ENCODE measurements around the gene WDR33.
"Not testable (repeated sequence)": the region's sequence is repeated elsewhere in the genome, so short reads cannot be mapped to it uniquely, and the experiment has no call there.

WDR33 gene

DNA sequence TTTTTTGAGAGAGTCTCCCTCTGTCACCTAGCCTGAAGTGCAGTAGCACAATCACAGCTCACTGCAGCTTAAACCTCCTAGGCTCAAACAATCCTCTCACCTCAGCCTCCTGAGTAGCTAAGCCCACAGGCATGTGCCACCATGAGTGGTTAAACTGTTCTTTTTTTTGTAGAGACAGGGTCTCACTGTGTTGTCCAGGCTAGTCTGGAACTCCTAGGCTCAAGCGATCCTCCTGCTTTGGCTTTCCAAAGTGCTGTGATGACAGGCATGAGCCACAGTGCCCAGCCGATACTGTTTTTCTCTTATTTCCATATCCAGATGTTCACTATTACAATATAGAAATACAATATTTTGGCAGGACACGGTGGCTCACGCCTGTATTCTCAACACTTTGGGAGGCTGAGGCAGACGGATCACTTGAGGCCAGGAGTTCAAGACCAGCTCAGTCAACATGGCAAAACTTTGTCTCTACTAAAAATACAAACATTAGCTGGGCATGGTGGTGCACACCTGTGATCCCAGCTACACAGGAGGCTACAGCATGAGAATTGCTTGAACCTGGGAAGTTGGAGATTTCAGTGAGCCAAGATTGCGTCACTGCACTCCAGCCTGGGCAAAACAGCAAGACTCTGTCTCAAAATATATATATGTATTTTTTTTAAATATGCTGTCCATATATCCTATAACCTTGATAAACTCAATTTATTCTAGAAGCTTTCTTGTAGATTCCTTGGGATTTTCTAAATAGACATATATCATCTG lies 24.7 kb downstream of the WDR33 start:
- H3K36me3 Mint-ChIP-seq = peaks cover 3% of the 10 kb centered on the region
- H3K27me3 Mint-ChIP-seq = no peaks in the 10 kb centered on the region
- no peaks in the 10 kb centered on the region for H3K9me3 Mint-ChIP-seq
- no peak overlapping the region for H3K4me3 Mint-ChIP-seq
- peaks cover 35% of the 10 kb centered on the region for H3K4me1 Mint-ChIP-seq
- H3K27ac Mint-ChIP-seq = peak overlapping the region; percentile 30

DNA sequence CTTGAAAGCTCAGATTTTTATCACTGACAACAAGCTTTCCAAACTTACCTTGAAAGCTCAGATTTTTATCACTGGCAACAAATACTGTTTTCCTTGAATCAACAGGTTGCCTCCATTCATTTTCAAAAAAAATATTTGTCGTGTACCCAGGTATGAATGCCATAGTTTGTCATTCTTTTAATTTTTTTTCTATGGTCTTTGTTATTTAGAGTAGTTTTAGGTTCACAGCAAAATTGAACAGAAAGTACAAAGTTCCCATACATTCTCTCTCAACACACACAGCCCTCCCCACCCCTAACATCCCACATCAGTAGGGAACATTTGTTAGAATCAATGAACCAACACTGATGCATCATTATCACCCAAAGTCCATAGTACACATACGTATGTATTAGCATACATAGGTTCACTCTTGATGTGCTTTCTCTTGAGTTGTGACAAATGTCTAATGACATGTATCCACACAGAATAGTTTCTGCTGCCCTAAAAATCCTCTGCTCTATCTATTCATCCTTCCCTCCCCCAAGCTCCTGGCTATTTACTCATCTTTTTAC lies 25.9 kb downstream of the WDR33 start:
- no peak overlapping the region for H3K4me3 Mint-ChIP-seq

DNA sequence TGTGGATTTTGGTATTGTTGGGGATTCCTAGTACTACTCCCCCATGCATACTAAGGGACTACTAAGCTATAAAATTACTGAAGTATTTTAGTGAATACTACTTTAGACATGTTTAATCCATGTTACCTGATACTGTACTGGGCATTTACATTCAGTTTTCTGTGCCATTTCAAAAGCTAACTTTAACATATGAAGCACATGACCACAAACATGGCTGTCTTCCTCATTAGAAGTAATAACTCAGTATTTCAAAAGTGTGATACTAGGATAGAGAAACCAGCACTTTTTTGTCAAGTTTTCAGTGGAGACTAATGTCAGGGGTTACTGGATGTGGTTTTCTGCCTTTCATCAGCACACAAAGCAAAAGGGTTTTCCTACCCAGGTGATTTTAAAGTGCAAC lies 27.9 kb downstream of the WDR33 start:
- Mint-ChIP-seq H3K4me3 (no peak overlapping the region), H3K4me1 (peaks cover 49% of the 10 kb centered on the region), H3K9me3 (no peaks in the 10 kb centered on the region), H3K27me3 (no peaks in the 10 kb centered on the region), H3K27ac (no peak overlapping the region), H3K36me3 (peaks cover 4% of the 10 kb centered on the region)

More for the DNA sequence above, 25.9 kb downstream of the WDR33 start:
- Mint-ChIP-seq H3K4me1 (peaks cover 34% of the 10 kb centered on the region), H3K27ac (peak overlapping the region; percentile 18), H3K9me3 (no peaks in the 10 kb centered on the region), H3K27me3 (no peaks in the 10 kb centered on the region), H3K36me3 (peaks cover 2% of the 10 kb centered on the region)

DNA sequence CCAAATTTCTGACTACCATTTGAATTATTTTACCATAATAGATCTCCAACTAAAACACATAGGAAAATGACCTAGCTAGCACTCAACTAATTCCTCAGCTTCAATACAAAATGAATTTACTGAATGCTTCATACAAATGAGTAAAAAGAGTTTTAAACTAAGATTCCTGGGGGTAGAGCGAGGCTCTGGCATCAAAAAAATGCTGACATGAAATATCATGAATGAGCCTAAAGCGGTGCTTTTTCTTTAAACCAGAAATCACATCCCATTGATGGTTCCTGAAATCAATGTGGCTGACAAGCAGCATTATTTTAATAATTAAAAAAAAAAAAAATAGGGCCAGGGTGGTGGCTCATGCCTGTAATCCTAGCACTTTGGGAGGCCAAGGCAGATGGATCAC lies 32.1 kb downstream of the WDR33 start:
- Mint-ChIP-seq H3K36me3 (peaks cover 1% of the 10 kb centered on the region), H3K27ac (no peak overlapping the region), H3K4me1 (peaks cover 58% of the 10 kb centered on the region), H3K4me3 (no peak overlapping the region), H3K9me3 (no peaks in the 10 kb centered on the region), H3K27me3 (no peaks in the 10 kb centered on the region)

DNA sequence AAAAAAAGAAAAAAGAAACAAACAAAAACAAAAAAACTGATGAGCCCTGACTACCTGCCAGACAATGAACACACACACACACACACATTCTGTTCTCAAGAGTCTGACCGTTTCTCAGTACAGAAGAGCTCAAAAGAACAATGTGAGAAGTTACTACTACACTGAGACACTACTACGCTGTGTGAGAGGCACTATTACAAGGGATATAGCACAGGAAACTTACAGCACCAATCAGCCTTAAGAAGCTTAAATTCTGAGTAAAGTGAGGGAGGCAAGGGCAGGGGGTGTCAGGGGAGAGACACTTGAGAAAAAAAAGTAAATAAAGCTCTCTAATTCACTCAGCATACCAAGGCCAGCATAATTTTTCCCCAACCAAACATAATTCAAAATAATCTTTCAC lies 32.5 kb downstream of the WDR33 start:
- Mint-ChIP-seq H3K9me3 (no peaks in the 10 kb centered on the region), H3K4me3 (no peak overlapping the region), H3K27me3 (no peaks in the 10 kb centered on the region), H3K27ac (no peak overlapping the region), H3K4me1 (peaks cover 57% of the 10 kb centered on the region), H3K36me3 (peaks cover 1% of the 10 kb centered on the region)

DNA sequence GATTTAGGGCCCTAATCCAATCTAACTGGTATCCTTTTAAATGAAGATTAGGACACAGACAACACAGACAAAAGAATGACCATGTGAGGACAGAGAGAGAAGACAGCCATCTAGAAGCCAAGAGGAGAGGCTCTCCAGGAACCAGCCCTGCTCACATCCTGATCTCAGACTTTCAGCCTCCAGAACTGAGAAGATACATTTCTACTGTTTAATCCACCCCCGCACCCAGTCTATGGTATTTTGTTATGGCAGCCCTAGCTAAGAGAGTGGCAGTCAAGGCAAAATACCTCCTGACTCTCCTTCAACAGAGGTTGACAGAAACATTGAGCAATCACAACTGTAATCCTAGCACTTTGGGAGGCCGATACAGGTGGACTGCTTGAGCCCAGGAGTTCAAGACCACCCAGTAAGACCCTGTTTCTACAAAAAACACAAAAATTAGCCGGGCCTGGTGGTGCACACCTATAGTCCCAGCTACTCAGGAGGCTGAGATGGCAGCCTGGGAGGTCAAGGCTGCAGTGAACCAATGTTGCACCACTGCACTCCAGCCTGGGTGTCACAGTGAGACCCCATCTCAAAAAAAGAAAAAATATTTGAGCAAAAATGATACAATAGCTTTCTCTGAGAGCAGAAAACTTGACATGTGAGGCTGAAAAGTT lies 34.7 kb downstream of the WDR33 start:
- no peaks in the 10 kb centered on the region for H3K9me3 Mint-ChIP-seq
- H3K27ac Mint-ChIP-seq = peak overlapping the region; percentile 79
- peaks cover 50% of the 10 kb centered on the region for H3K4me1 Mint-ChIP-seq
- no peak overlapping the region for H3K4me3 Mint-ChIP-seq
- no peaks in the 10 kb centered on the region for H3K27me3 Mint-ChIP-seq
- H3K36me3 Mint-ChIP-seq = peaks cover 1% of the 10 kb centered on the region

DNA sequence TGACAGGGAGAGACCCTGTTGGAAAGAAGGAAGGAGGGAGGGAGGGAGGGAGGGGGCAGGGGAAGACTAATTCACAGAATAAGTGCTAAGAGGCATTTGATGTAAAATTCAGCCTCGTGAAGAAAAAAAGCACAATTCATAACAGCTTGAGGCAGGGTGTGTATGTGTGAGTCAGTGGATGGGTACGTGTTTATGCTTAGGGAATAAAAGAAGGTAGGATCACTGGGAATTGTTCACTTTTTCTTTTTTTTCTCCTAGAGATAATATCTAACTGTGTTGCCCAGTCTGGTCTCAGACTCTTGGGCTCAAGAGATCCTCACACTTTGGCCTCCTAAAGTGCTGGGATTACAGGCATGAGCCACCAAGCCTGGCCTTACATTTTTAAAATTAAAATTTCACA lies 39.2 kb downstream of the WDR33 start:
- Mint-ChIP-seq H3K27me3 (no peaks in the 10 kb centered on the region), H3K27ac (no peak overlapping the region), H3K4me1 (peaks cover 30% of the 10 kb centered on the region), H3K9me3 (no peaks in the 10 kb centered on the region), H3K36me3 (peaks cover 5% of the 10 kb centered on the region), H3K4me3 (no peak overlapping the region)

DNA sequence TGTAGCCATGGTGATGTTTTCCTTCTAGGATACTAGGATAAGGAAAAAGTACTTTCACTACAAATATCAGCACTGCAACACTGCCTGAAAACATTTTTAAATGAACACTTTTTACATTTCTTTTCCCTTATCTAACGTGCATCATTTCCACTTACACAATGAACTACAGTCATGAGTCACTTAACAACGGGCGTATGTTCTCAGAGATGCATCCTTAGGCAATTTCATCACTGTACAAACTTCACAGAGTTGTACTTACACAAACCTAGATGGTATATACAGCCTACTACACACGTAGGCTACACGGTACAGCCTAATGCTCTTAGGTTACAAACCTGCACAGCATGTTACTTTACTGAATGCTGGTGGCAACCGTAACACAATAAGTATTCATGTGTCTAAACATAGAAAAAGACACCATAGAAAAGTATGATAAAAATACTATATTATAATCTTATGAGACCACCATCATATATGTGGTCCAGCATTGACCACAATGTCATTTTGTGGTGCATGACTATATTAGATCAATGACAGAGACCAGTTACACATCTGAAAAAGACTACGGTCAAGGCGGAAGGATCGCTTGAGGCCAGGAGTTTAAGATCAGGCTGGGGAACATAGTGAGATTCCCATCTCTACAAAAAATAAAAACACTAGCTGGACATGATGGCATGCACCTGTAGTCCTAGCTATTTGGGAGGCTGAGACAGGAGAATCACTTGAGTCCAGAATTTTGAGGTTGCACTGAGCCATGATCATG lies 39.8 kb downstream of the WDR33 start:
- H3K27ac Mint-ChIP-seq = peak overlapping the region; percentile 25
- no peaks in the 10 kb centered on the region for H3K9me3 Mint-ChIP-seq
- no peak overlapping the region for H3K4me3 Mint-ChIP-seq
- no peaks in the 10 kb centered on the region for H3K27me3 Mint-ChIP-seq
- H3K36me3 Mint-ChIP-seq = peaks cover 5% of the 10 kb centered on the region
- H3K4me1 Mint-ChIP-seq = peaks cover 24% of the 10 kb centered on the region

DNA sequence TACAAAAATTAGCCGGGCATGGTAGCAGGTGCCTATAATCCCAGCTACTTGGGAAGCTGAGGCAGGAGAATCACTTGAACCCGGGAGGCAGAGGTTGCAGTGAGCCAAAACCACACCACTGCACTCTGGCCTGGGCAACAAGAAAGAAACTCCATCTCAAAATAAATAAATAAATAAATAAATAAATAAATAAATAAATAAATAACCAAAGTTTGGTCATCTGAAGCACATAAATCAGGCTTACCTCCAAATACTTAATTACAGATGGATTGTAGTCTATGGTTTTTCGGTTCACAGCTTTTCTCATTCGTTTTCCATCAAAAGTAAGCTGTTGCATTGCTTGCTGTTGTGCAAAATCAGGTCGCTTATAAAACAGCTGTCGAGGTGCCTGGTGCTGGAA lies 40.4 kb downstream of the WDR33 start:
- not testable (repeated sequence) for H3K27ac Mint-ChIP-seq

DNA sequence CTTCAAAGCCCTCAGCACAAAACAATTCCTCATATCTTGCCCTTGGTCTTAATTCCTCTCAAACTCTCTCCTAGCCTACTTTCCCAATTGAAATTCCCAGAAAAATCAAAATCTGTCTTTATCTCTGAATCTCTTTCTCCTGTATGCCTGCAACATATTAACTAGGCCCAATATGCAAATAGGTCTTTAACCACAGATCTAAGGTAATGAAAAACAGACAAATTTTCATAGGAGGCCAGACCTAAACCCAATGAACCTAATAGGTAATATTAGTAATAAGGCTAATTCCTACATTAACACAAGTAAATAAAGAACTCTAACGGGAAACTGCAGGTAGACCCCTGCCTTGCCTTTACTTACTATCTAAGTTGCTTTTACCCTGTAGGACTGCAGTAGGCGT lies 41.4 kb downstream of the WDR33 start:
- Mint-ChIP-seq H3K36me3 (peaks cover 7% of the 10 kb centered on the region), H3K9me3 (no peaks in the 10 kb centered on the region), H3K4me3 (no peak overlapping the region), H3K4me1 (peaks cover 15% of the 10 kb centered on the region), H3K27me3 (no peaks in the 10 kb centered on the region), H3K27ac (peak overlapping the region; percentile 82)

More for the DNA sequence above, 40.4 kb downstream of the WDR33 start:
- H3K9me3 Mint-ChIP-seq, H3K27me3 Mint-ChIP-seq, H3K36me3 Mint-ChIP-seq, H3K4me3 Mint-ChIP-seq: not testable (repeated sequence)
- peaks cover 17% of the 10 kb centered on the region for H3K4me1 Mint-ChIP-seq

DNA sequence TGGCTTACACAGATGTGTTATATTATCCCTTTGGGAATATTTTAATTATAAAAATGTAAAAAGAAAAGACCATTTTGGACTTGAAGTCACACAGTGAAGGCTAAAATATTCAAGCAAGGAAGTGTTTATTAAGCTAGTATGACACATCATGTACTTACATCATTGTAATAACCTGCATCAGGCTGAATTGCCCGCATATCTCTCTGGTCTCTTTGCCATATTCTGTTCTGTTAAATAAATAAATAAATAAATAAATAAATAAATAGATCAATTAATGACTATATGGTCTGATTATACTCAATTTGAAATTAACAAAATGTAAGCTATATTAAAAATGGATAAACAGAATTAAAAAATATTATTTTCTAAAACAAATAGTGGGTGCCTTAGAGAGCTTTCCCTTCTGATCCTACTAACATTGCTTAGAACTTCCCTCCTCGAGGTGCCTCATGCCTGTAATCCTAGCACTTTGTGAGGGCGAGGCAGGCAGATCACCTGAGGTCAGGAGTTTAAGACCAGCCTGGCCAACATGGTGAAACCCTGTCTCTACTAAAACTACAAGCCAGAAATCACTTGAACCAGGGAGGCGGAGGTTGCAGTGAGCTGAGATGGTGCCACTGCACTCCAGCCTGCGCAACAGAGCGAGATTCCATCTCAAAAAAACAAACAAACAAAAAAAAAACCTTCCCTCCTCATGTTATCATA lies 42.0 kb downstream of the WDR33 start:
- H3K9me3 Mint-ChIP-seq = no peaks in the 10 kb centered on the region
- H3K27ac Mint-ChIP-seq = peak overlapping the region; percentile 82
- no peaks in the 10 kb centered on the region for H3K27me3 Mint-ChIP-seq
- H3K36me3 Mint-ChIP-seq = peaks cover 7% of the 10 kb centered on the region
- H3K4me3 Mint-ChIP-seq = no peak overlapping the region
- H3K4me1 Mint-ChIP-seq = peaks cover 15% of the 10 kb centered on the region

DNA sequence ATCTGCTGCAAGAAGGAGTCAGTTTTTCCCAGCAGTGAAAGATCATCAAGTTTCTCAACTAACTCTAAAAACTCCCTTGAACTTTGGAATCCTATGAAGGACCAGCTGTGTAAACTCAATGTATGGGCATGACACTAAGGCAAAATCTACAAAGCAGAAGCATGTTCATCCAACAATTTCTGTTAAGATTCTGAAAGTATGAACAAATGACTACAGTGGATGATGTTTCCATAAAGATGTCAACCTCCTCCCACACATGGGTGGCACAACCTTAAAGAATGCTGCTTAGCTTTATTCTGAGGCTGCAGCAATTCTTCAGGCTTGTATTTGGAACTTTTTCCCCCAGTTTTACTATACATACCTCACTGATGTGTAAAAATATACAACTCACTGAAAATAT lies 47.2 kb downstream of the WDR33 start:
- H3K4me3 Mint-ChIP-seq = no peak overlapping the region
- H3K4me1 Mint-ChIP-seq = peaks cover 4% of the 10 kb centered on the region
- no peaks in the 10 kb centered on the region for H3K27me3 Mint-ChIP-seq
- no peak overlapping the region for H3K27ac Mint-ChIP-seq
- H3K36me3 Mint-ChIP-seq = peaks cover 22% of the 10 kb centered on the region
- no peaks in the 10 kb centered on the region for H3K9me3 Mint-ChIP-seq

DNA sequence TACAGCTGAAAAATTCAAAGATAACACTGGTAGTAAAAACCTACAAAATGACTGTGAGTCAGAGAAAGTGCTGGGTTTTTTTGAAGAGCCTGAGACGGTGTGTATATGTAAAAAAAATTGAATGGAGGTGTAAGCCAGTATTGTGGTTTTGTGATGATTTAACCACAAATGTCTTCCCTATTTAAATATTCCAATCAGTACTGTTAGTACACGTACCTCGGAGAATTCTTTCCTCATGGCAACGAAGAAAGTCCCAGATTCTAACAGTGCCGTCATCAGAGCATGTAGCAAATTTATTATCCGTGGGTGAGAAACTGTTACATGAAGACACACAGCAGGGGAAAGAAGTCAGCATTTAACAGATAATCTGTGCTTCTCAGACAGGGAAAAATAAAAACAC lies 48.1 kb downstream of the WDR33 start:
- Mint-ChIP-seq H3K4me1 (peaks cover 4% of the 10 kb centered on the region), H3K9me3 (no peaks in the 10 kb centered on the region), H3K4me3 (no peak overlapping the region), H3K27me3 (no peaks in the 10 kb centered on the region), H3K27ac (no peak overlapping the region), H3K36me3 (peaks cover 20% of the 10 kb centered on the region)

DNA sequence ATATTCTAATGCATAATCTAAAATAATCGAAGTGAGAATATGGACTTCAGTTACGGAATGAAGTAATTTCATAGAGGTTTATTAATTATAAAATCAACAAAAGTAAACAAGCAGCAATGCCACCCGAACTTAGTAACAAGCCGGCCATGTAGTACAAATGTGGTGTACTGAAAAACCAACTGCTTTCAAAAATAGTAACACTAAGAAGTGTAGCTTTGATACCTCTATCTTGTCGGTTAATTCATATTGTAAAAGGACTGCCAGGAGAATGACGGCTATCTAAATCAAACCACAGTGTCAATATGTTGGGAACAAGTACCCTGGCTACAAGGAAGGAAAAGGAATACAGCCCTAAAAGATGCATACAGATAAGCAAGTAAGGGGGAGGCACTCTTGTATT lies 48.5 kb downstream of the WDR33 start:
- Mint-ChIP-seq H3K4me1 (peaks cover 4% of the 10 kb centered on the region), H3K4me3 (no peak overlapping the region), H3K27me3 (no peaks in the 10 kb centered on the region), H3K9me3 (no peaks in the 10 kb centered on the region), H3K36me3 (peaks cover 20% of the 10 kb centered on the region), H3K27ac (no peak overlapping the region)

DNA sequence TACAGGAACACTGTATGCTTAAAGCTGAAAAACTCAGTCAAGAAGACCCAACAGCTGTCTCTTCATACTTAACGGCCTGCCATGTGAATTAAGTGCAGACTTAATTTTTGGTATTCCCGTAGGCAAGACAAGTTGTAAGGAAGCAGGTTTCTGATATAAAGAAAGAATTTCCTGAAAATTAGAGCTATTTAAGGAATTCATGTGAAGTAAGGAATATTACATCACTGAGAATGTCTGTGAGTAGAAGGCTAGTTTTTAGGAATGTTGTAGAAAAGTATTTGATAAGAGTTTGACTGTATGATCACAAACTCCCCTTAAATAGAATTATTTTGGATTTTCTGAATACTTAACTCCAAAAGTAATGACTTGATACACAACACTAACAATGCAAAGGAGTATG lies 51.0 kb downstream of the WDR33 start:
- no peak overlapping the region for H3K27ac Mint-ChIP-seq
- no peak overlapping the region for H3K4me3 Mint-ChIP-seq
- no peaks in the 10 kb centered on the region for H3K27me3 Mint-ChIP-seq
- peaks cover 16% of the 10 kb centered on the region for H3K36me3 Mint-ChIP-seq
- H3K4me1 Mint-ChIP-seq = peaks cover under 1% of the 10 kb centered on the region
- H3K9me3 Mint-ChIP-seq = no peaks in the 10 kb centered on the region

All from activated naive CD4-positive, alpha-beta T cell treated with anti-CD3 and anti-CD28 coated beads, Interleukin-2, amount 50 U/mL, for 24 hours (primary cell).